GM13977 (cell line): ENCODE data around the gene CATSPER4.

Source experiments
- DNase-seq: peaks from one replicate; pipeline ENCODE4 v3.0.0; 2012; ENCODE audit warnings: low spot score
- in situ Hi-C: fragments of 300-500 bp; cut with MboI; formaldehyde crosslinking; loops from one replicate; pipeline ENCODE4 v1.12.0; 2022; ENCODE audit warnings: low sequenced_read_pairs, low pct_unique_long_range_greater_than_20kb, mixed read lengths, inconsistent platforms; ENCODE audit not compliant: unreplicated experiment
- TF ChIP-seq, protein P1 (sequence below): IDR thresholded peaks from 2 replicates; pipeline ENCODE4 v1.5.1; 2012; ENCODE audit warnings: mild to moderate bottlenecking, control low read depth; ENCODE audit not compliant: insufficient read depth; ENCODE audit errors: extremely low read depth, missing control alignments

CATSPER4 gene

DNA sequence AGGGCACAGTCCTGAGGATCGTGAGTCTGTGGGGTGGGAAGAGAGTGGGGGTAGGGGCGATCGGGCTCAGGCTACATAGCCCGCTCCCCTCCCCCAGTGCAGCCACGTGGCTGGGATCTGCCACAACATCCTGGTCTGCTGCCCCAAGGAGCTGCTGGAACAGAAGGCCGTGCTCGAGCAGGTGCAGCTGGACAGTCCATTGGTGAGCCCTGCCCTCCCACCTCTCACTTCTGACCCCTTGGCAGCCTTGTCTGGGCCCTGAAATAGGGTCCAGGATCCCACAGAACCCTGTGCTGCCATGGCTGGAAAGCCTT, 8.1 kb upstream of the CATSPER4 start:
- no peak for DNase-seq
- TF ChIP-seq, protein P1, sequence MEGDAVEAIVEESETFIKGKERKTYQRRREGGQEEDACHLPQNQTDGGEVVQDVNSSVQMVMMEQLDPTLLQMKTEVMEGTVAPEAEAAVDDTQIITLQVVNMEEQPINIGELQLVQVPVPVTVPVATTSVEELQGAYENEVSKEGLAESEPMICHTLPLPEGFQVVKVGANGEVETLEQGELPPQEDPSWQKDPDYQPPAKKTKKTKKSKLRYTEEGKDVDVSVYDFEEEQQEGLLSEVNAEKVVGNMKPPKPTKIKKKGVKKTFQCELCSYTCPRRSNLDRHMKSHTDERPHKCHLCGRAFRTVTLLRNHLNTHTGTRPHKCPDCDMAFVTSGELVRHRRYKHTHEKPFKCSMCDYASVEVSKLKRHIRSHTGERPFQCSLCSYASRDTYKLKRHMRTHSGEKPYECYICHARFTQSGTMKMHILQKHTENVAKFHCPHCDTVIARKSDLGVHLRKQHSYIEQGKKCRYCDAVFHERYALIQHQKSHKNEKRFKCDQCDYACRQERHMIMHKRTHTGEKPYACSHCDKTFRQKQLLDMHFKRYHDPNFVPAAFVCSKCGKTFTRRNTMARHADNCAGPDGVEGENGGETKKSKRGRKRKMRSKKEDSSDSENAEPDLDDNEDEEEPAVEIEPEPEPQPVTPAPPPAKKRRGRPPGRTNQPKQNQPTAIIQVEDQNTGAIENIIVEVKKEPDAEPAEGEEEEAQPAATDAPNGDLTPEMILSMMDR: no peak
- in situ Hi-C loops: no loop called here

DNA sequence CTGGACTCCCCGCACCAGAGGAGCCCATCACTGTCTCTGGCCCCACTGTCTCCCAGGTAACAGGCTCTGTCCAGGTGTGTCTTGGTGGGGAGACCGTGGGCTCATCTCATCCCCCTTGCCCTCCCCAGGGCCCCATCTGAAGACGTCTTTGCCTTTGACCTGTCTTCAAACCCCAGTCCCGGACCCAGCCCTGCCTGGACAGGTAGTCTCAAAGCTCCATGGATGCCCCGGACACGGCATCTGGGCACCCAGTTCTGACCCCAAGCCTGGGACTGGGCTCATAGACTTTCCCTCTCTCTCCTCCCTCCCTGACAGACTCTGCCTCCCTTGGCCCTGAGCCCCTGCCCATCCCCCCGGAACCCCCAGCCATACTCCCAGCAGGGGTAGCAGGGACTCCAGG, 6.3 kb upstream of the CATSPER4 start:
- DNase-seq: peak; percentile 24
- in situ Hi-C loops: no loop called here
- TF ChIP-seq, protein P1: no peak

DNA sequence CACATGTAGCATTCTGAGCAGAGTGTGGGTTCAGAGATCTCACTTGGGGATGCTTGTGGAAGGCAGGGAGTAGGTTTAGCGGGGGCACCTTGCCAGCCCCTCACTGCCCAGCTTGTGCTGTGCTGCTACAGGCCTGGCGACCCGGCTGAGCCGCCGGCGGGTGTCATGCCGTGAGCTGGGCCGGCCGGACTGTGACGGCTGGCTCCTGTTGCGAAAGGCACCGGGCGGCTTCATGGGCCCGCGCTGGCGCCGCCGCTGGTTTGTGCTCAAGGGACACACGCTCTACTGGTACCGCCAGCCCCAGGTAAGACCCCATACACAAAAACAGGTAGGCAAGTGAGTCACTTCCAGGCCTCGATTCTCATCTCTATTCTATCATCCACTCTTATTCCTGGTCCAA, 5.5 kb upstream of the CATSPER4 start:
- DNase-seq: peak; percentile 33
- TF ChIP-seq, protein P1: no peak
- in situ Hi-C loops: no loop called here

DNA sequence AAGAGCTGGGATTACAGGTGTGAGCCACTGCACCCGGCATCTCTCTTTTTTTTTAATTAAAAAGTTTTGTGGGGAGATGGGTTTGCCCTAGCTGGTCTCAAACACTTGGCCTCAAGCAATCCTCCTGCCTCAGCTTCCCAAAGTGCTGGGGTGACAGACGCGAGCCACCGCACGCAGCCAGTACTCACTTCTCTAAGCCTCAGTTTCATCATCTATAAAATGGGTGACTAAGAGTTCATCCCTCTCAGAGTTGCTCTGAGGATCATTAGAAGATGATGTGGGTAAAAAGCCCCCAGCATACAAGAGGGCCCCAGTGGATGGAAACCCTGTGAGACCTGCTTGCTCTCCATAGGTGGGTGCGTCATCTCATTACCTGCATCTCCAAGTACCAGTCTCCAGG, 2.5 kb upstream of the CATSPER4 start:
- TF ChIP-seq, protein P1: no peak
- DNase-seq: no peak
- in situ Hi-C loops: no loop called here

DNA sequence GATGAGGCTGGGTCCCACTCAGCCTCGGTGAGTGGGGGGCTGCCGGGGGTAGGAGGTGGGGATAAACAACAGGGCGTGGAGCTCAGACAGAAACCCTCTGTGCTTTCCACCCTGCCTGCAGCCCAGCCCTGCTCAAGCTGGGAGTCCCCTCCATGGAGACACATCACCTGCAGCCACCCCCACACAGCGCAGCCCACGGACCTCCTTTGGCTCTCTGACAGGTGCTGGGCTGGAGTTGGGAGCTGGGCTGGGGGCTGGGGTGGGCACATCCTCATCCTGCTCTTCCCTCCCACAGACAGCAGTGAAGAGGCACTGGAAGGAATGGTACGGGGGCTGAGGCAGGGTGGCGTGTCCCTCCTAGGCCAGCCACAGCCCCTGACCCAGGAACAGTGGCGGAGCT, 1.9 kb upstream of the CATSPER4 start:
- DNase-seq: no peak
- in situ Hi-C loops: no loop called here
- TF ChIP-seq, protein P1: no peak

DNA sequence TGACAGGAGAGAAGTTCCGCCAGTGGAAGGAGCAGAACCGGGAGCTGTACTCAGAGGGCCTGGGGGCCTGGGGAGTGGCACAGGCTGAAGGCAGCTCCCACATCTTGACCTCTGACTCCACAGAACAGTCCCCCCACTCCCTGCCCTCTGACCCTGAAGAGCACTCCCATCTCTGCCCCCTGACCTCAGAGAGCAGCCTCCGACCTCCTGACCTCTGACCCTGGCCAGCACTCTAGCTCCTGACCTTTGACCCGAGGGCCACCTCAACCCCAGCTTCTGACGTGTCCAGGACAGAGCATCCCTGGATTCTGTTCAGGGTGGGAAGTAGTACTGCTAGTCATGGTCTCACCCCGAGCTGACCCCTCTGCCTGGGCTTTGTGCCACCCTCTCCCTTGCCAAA, 1.1 kb upstream of the CATSPER4 start:
- DNase-seq: no peak
- TF ChIP-seq, protein P1: no peak
- in situ Hi-C loops: no loop called here

DNA sequence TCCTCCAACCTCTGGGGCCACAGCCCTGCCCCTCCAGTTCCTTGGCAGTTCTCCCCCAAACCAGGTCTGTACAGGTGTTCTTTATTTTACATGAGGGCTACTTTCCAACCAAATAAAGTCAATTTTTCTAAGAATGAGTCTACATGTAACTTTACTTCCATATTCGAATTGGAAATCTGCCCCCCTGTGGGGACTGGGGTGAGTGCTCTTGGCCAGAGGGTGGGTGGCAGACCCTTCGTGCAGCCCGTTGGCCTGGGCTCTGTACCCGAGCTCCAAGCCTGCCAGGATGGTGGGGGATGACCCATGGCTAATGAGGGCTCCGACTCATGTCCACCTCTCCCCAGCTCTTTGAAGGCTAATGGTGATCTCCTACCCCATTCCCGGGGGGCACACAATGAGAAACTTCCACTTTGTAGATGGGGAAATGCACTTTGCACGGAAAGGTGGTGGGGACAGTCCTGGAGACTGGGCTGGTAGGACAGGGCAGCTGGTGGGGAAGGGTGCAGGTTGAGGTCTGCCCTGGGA, 589 bp upstream of the CATSPER4 start:
- in situ Hi-C loops: no loop called here
- TF ChIP-seq, protein P1: no peak
- no peak for DNase-seq
